Lung (tissue), 12 donors: ENCODE data around the gene SH2D3A. TPM values are rescaled to one million over a fixed set of nuclear protein-coding genes. Genes with fewer than 3 reads are reported as not detected.

Experiments
- ATAC-seq: fragments of 200-7000 bp; cut with Tn5 transposase; one replicate; pipeline ENCODE4 v1.9.1; 2020; ENCODE audit warnings: moderate number of reproducible peaks; ENCODE audit not compliant: insufficient read depth, low FRiP score
- DNase-seq, 3 donors: peaks; one replicate each; pipeline ENCODE4 v3.0.0-alpha.2; 2013 to 2017
- H3K27ac ChIP-seq, 2 donors: one replicate each; pipeline ENCODE4 v1.5.1; 2013; ENCODE audit warnings: mild to moderate bottlenecking in 2 of 2, moderate library complexity in 2 of 2, control low read depth in 1 of 2, inconsistent platforms in 1 of 2, low read depth in 1 of 2, low read length in 1 of 2
- H3K27me3 ChIP-seq, 3 donors: one replicate each; pipeline ENCODE4 v1.5.1; 2013; ENCODE audit warnings: low read length in 2 of 3; ENCODE audit not compliant: control insufficient read depth in 3 of 3, insufficient read depth in 3 of 3
- H3K36me3 ChIP-seq, 4 donors: one replicate each; pipeline ENCODE4 v1.5.1; 2013; ENCODE audit warnings: low read length in 4 of 4, mild to moderate bottlenecking in 1 of 4, moderate library complexity in 1 of 4; ENCODE audit not compliant: control insufficient read depth in 4 of 4, insufficient read depth in 4 of 4
- H3K4me1 ChIP-seq, 5 donors: one replicate each; pipeline ENCODE4 v1.5.1; 2013; ENCODE audit warnings: low read length in 5 of 5, mild to moderate bottlenecking in 2 of 5, moderate library complexity in 1 of 5; ENCODE audit not compliant: control insufficient read depth in 5 of 5, insufficient read depth in 5 of 5
- H3K4me3 ChIP-seq: one replicate; pipeline ENCODE4 v1.5.1; 2013; ENCODE audit warnings: mild to moderate bottlenecking, control low read depth, moderate library complexity
- H3K9ac ChIP-seq, 2 donors: one replicate each; pipeline ENCODE4 v1.5.1; 2013; ENCODE audit warnings: low read length in 2 of 2, control low read depth in 1 of 2; ENCODE audit not compliant: insufficient read depth in 1 of 2
- H3K9me3 ChIP-seq, 4 donors: one replicate each; pipeline ENCODE4 v1.5.1; 2013; ENCODE audit warnings: low read length in 3 of 4, mild to moderate bottlenecking in 1 of 4, moderate library complexity in 1 of 4; ENCODE audit not compliant: control insufficient read depth in 4 of 4, insufficient read depth in 3 of 4
- CTCF ChIP-seq: IDR thresholded peaks from 2 replicates; pipeline ENCODE4 v1.5.1; 2012; ENCODE audit warnings: mild to moderate bottlenecking; ENCODE audit errors: control extremely low read depth, extremely low read depth
- WGBS, 2 donors: extraction: QIAGEN DNeasy Blood & Tissue Kit; methylation state at CpG; one replicate each; pipeline ENCODE4 v1.1.7; 2013; 5-methylcytosine and 5-hydroxymethylcytosine counted together
- polyA plus RNA-seq, 2 donors: library from polyadenylated mRNA; stranded (reverse); fragments of 200-250 nt; gene quantifications; one replicate each; pipeline ENCODE4 v1.2.1, GENCODE V29; 2013
- total RNA-seq, 2 donors: library from RNA; depleted of rRNA in 1 of 2; stranded (reverse); fragments of >200 nt in 1 of 2; gene quantifications; one replicate each; pipeline ENCODE4 v1.2.1, GENCODE V29; 2014 to 2021
- donor health status: control.
- donor health status: control.
- donor health status: Bipolar disorder and iron deficiency.
- donor health status: healthy.
- donor health status: DM: yes; HTN: yes; CAD: no.

The SH2D3A gene
- total and polyA plus RNA-seq, 4 donors = 16.6 to 30.6 (median 22.7) TPM

GRCh38 chr19:6797646-6798045, 30.4 kb upstream of the SH2D3A start:
- H3K4me1 ChIP-seq = peaks cover 0 to 9% (median 4%) of the 10 kb centered on the region in 5 donors
- no peak for ATAC-seq
- H3K9me3 ChIP-seq = peaks cover 0 to 9% (median 3%) of the 10 kb centered on the region in 4 donors
- WGBS, 2 donors = 81 to 84% methylated on average over 9 of the region's 9 CpGs
- H3K9ac ChIP-seq = no peak overlapping the region
- no peak overlapping the region for H3K4me3 ChIP-seq
- no peaks in the 10 kb centered on the region for H3K36me3 ChIP-seq
- H3K27ac ChIP-seq = no peak overlapping the region
- TF ChIP-seq CTCF = no peak
- no peak for DNase-seq
- H3K27me3 ChIP-seq = no peaks in the 10 kb centered on the region

- peaks cover 0 to 5% (median 0%) of the 10 kb centered on the region in 5 donors for H3K4me1 ChIP-seq
- WGBS, 2 donors = 92 to 96% methylated on average over 4 of the region's 4 CpGs
- no peak for ATAC-seq
- H3K4me3 ChIP-seq = no peak overlapping the region
- no peak for TF ChIP-seq CTCF
- H3K27ac ChIP-seq = no peak overlapping the region
- peaks cover 0 to 9% (median 3%) of the 10 kb centered on the region in 4 donors for H3K9me3 ChIP-seq
- no peaks in the 10 kb centered on the region for H3K27me3 ChIP-seq
- H3K36me3 ChIP-seq = no peaks in the 10 kb centered on the region
- H3K9ac ChIP-seq = no peak overlapping the region
- DNase-seq = no peak
These were observed 29.0 kb upstream of the SH2D3A start for GRCh38 chr19:6796278-6796677.

- H3K27me3 ChIP-seq = no peaks in the 10 kb centered on the region
- no peak for TF ChIP-seq CTCF
- peaks cover 0 to 9% (median 3%) of the 10 kb centered on the region in 4 donors for H3K9me3 ChIP-seq
- no peak overlapping the region for H3K27ac ChIP-seq
- ATAC-seq = no peak
- WGBS, 2 donors = 78 to 91% methylated on average over 13 of the region's 13 CpGs
- no peak overlapping the region for H3K9ac ChIP-seq
- no peak for DNase-seq
- no peak overlapping the region for H3K4me3 ChIP-seq
- H3K4me1 ChIP-seq = peaks cover 0 to 1% (median 0%) of the 10 kb centered on the region in 5 donors
- no peaks in the 10 kb centered on the region for H3K36me3 ChIP-seq
These were observed 27.6 kb upstream of the SH2D3A start for GRCh38 chr19:6794686-6795431.

- peaks cover 0 to 2% (median 0%) of the 10 kb centered on the region in 5 donors for H3K4me1 ChIP-seq
- DNase-seq (no peak), ATAC-seq (no peak)
- no peak for TF ChIP-seq CTCF
- H3K36me3 ChIP-seq = no peaks in the 10 kb centered on the region
- H3K9ac ChIP-seq = no peak overlapping the region
- H3K4me3 ChIP-seq = no peak overlapping the region
- H3K27me3 ChIP-seq = no peaks in the 10 kb centered on the region
- H3K27ac ChIP-seq = no peak overlapping the region
- WGBS, 2 donors = 95 to 97% methylated on average over 5 of the region's 5 CpGs
- H3K9me3 ChIP-seq = peaks cover 0 to 9% (median 3%) of the 10 kb centered on the region in 4 donors
These were observed 26.7 kb upstream of the SH2D3A start for GRCh38 chr19:6793973-6794372.
